Endothelial cell (in vitro differentiated cells): ENCODE results near the gene KIN. TPM values are rescaled to one million over a fixed set of nuclear protein-coding genes. Genes with fewer than 3 reads are reported as not detected.
"Not testable (repeated sequence)": the region's sequence is repeated elsewhere in the genome, so short reads cannot be mapped to it uniquely, and the experiment has no call there.

Source experiments
- DNase-seq: peaks from one replicate; pipeline ENCODE4 v3.0.0; 2021; ENCODE audit warnings: low spot score
- H3K27ac Mint-ChIP-seq: one replicate; pipeline ENCODE4 v1.8.0; 2021; ENCODE audit warnings: mixed read lengths, inconsistent platforms; ENCODE audit not compliant: unreplicated experiment
- H3K27me3 Mint-ChIP-seq: one replicate; pipeline ENCODE4 v1.8.0; 2021; ENCODE audit warnings: mild to moderate bottlenecking, moderate library complexity, mixed read lengths, inconsistent platforms; ENCODE audit not compliant: unreplicated experiment
- H3K36me3 Mint-ChIP-seq: one replicate; pipeline ENCODE4 v1.8.0; 2021; ENCODE audit warnings: mild to moderate bottlenecking, low read depth, mixed read lengths, inconsistent platforms; ENCODE audit not compliant: unreplicated experiment
- H3K4me1 Mint-ChIP-seq: one replicate; pipeline ENCODE4 v1.8.0; 2021; ENCODE audit warnings: mild to moderate bottlenecking, mixed read lengths, inconsistent platforms; ENCODE audit not compliant: unreplicated experiment
- H3K4me3 Mint-ChIP-seq: one replicate; pipeline ENCODE4 v1.8.0; 2021; ENCODE audit warnings: mild to moderate bottlenecking, mixed read lengths, inconsistent platforms; ENCODE audit not compliant: unreplicated experiment
- H3K9me3 Mint-ChIP-seq: one replicate; pipeline ENCODE4 v1.8.0; 2021; ENCODE audit warnings: mixed read lengths, inconsistent platforms; ENCODE audit not compliant: unreplicated experiment
- total RNA-seq: library from RNA; stranded (reverse); fragmentation: NEBNext Ultra II Directional; extraction: Animal tissue kit (Norgen Biotek cat#: 25700); gene quantifications from one replicate; pipeline ENCODE4 v1.2.1, GENCODE V29; 2021; ENCODE audit not compliant: unreplicated experiment
- TF ChIP-seq, protein P1 (sequence below): fragments of 200-600 bp; sonication (generic); IDR thresholded peaks from one replicate; pipeline ENCODE4 v1.5.0; 2021; ENCODE audit warnings: antibody characterized with exemption; ENCODE audit not compliant: unreplicated experiment

Gene KIN
- total RNA-seq, 1 donor from 2014 or later, result 13.2 TPM

- TF ChIP-seq, protein P1, sequence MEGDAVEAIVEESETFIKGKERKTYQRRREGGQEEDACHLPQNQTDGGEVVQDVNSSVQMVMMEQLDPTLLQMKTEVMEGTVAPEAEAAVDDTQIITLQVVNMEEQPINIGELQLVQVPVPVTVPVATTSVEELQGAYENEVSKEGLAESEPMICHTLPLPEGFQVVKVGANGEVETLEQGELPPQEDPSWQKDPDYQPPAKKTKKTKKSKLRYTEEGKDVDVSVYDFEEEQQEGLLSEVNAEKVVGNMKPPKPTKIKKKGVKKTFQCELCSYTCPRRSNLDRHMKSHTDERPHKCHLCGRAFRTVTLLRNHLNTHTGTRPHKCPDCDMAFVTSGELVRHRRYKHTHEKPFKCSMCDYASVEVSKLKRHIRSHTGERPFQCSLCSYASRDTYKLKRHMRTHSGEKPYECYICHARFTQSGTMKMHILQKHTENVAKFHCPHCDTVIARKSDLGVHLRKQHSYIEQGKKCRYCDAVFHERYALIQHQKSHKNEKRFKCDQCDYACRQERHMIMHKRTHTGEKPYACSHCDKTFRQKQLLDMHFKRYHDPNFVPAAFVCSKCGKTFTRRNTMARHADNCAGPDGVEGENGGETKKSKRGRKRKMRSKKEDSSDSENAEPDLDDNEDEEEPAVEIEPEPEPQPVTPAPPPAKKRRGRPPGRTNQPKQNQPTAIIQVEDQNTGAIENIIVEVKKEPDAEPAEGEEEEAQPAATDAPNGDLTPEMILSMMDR, result no peak
- H3K36me3 Mint-ChIP-seq, result peaks cover 8% of the 10 kb centered on the region
- no peak for DNase-seq
- peak overlapping the region; percentile 74 for H3K27ac Mint-ChIP-seq
- H3K4me1 Mint-ChIP-seq, result peaks cover 18% of the 10 kb centered on the region
- peak overlapping the region; percentile 98 for H3K4me3 Mint-ChIP-seq
- H3K27me3 Mint-ChIP-seq, result peaks cover 7% of the 10 kb centered on the region
- no peaks in the 10 kb centered on the region for H3K9me3 Mint-ChIP-seq
Observed at GRCh38 chr10:7817984-7818294, 30.1 kb upstream of the KIN start.

DNA sequence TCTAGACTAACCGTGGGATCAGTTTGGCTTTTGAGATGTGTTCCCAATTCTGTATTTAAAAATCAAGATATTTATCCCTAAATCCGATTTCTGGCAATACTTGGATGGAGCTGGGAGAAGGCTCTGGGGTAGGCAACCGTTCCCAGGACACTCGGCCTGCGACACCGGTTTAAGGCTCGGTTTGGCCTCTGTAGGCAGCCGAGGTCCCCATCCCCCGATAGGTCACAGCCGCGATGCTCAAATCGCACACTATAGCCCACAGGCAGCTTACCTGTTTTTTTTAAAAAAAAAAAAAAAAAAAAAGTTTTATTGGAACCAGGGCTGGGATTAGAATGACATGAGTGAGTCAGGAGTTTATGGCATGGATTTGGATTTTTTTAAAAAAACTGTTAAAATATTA, 29.8 kb upstream of the KIN start:
- Mint-ChIP-seq H3K27ac (peak overlapping the region; percentile 74), H3K4me3 (peak overlapping the region; percentile 98), H3K9me3 (no peaks in the 10 kb centered on the region), H3K4me1 (peaks cover 18% of the 10 kb centered on the region), H3K27me3 (peaks cover 7% of the 10 kb centered on the region), H3K36me3 (peaks cover 8% of the 10 kb centered on the region)
- DNase-seq, result no peak
- TF ChIP-seq, protein P1, result no peak

GRCh38 chr10:7813481-7813880, 25.7 kb upstream of the KIN start:
- Mint-ChIP-seq H3K4me1 (peaks cover 12% of the 10 kb centered on the region), H3K9me3 (no peaks in the 10 kb centered on the region), H3K27me3 (peaks cover 10% of the 10 kb centered on the region), H3K27ac (no peak overlapping the region), H3K4me3 (no peak overlapping the region), H3K36me3 (peaks cover 8% of the 10 kb centered on the region)
- TF ChIP-seq, protein P1, result no peak
- no peak for DNase-seq

DNA sequence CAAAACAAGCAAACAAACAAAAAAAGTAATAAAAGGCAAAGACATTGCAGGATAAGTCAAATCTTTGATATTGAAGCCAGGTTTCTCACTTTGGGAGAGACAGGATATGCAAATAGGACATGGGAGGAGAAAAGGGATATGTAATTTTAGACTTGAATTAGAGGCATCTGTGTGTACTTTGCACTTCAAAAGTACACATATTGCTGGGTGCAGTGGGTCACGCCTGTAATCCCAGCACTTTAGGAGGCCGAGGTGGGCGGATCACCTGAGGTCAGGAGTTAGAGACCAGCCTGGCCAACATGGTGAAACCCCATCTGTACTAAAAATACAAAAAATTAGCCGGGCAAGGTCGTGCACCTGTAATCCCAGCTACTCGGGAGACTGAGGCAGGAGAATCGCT, 23.9 kb upstream of the KIN start:
- not testable (repeated sequence) for H3K27me3 Mint-ChIP-seq, H3K27ac Mint-ChIP-seq, DNase-seq, H3K36me3 Mint-ChIP-seq, H3K4me3 Mint-ChIP-seq, H3K9me3 Mint-ChIP-seq, H3K4me1 Mint-ChIP-seq

- no peak overlapping the region for H3K27ac Mint-ChIP-seq
- no peaks in the 10 kb centered on the region for H3K9me3 Mint-ChIP-seq
- peaks cover 8% of the 10 kb centered on the region for H3K4me1 Mint-ChIP-seq
- H3K4me3 Mint-ChIP-seq, result no peak overlapping the region
- H3K36me3 Mint-ChIP-seq, result peaks cover 10% of the 10 kb centered on the region
- H3K27me3 Mint-ChIP-seq, result peaks cover 5% of the 10 kb centered on the region
- DNase-seq, result no peak
- TF ChIP-seq, protein P1, result no peak
Observed at GRCh38 chr10:7811000-7811399, 23.2 kb upstream of the KIN start.

- H3K27me3 Mint-ChIP-seq, result peaks cover 5% of the 10 kb centered on the region
- no peaks in the 10 kb centered on the region for H3K9me3 Mint-ChIP-seq
- H3K4me1 Mint-ChIP-seq, result peaks cover 8% of the 10 kb centered on the region
- no peak for DNase-seq
- H3K36me3 Mint-ChIP-seq, result peaks cover 10% of the 10 kb centered on the region
- H3K4me3 Mint-ChIP-seq, result no peak overlapping the region
- TF ChIP-seq, protein P1, result no peak
- H3K27ac Mint-ChIP-seq, result no peak overlapping the region
Observed at GRCh38 chr10:7810443-7810842, 22.6 kb upstream of the KIN start.
